Adrenal gland (tissue), 5 donors: Measurements from ENCODE around the gene SP140L.
"Not testable (repeated sequence)": the region's sequence is repeated elsewhere in the genome, so short reads cannot be mapped to it uniquely, and the experiment has no call there.

Experiments
- POLR2A ChIP-seq, 2 donors: fragments of 450-650 bp; IDR thresholded peaks; one replicate each; pipeline ENCODE4 v1.6.1; 2017; ENCODE audit warnings: antibody characterized with exemption in 2 of 2, mild to moderate bottlenecking in 2 of 2, moderate library complexity in 1 of 2
- TF ChIP-seq, protein P1 (sequence below), 6 experiments: fragments of 450-650 bp in 4 of 6; fragments of 200-600 bp in 2 of 6; sonication (generic) in 1 of 6; IDR thresholded peaks; 1 replicate in 5 of 6; 2 replicates in 1 of 6; pipeline versions ENCODE4 v1.5.1 to v1.8.0; 2016 to 2021; ENCODE audit warnings: antibody characterized with exemption in 6 of 6, mild to moderate bottlenecking in 2 of 6, moderate library complexity in 1 of 6
- donor health status: DM: no; HTN: no; CAD: no.

DNA sequence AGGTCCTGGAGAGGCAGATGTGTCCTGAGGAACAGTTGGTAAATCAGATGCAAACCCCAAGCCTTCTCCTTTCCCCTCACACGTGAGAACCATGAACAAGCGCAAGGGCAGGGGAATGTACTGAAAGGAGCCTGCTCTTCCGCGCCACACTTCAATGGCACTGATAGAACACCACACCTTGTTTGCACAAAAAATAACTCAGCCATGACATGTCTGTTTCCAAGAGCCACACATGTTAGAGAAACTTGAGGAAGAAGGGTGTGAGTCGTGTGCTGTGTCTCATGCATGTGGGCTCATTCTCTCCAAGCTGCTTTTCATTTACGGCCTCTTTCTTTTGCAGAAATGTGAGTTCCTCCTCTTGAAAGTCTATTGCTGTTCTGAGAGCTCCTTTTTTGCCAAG is 74.0 kb downstream of the SP140L start:
- TF ChIP-seq, protein P1, sequence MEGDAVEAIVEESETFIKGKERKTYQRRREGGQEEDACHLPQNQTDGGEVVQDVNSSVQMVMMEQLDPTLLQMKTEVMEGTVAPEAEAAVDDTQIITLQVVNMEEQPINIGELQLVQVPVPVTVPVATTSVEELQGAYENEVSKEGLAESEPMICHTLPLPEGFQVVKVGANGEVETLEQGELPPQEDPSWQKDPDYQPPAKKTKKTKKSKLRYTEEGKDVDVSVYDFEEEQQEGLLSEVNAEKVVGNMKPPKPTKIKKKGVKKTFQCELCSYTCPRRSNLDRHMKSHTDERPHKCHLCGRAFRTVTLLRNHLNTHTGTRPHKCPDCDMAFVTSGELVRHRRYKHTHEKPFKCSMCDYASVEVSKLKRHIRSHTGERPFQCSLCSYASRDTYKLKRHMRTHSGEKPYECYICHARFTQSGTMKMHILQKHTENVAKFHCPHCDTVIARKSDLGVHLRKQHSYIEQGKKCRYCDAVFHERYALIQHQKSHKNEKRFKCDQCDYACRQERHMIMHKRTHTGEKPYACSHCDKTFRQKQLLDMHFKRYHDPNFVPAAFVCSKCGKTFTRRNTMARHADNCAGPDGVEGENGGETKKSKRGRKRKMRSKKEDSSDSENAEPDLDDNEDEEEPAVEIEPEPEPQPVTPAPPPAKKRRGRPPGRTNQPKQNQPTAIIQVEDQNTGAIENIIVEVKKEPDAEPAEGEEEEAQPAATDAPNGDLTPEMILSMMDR (IDR thresholded peaks at IDR 0.05) = not testable (repeated sequence)
- not testable (repeated sequence) for TF ChIP-seq POLR2A (IDR thresholded peaks at IDR 0.05)
